HK-2 (cell line): ENCODE results near the gene LIN28B.
"Not testable (repeated sequence)": the region's sequence is repeated elsewhere in the genome, so short reads cannot be mapped to it uniquely, and the experiment has no call there.

Experiments
- DNase-seq: peaks from one replicate; pipeline ENCODE4 v3.0.0-alpha.2; 2018; ENCODE audit not compliant: unreplicated experiment

Gene LIN28B

GRCh38 chr6:104955927-104956730 lies 778 bp upstream of the LIN28B start:
- DNase-seq: no peak

GRCh38 chr6:104957301-104958177 lies 632 bp downstream of the LIN28B start:
- no peak for DNase-seq

- DNase-seq: no peak
Measured at GRCh38 chr6:104958178-104959025, 1.5 kb downstream of the LIN28B start.

GRCh38 chr6:104959026-104959858 lies 2.3 kb downstream of the LIN28B start:
- no peak for DNase-seq

- no peak for DNase-seq
Measured at GRCh38 chr6:104969108-104969507, 12.2 kb downstream of the LIN28B start.

GRCh38 chr6:104969785-104970581 lies 13.1 kb downstream of the LIN28B start:
- no peak for DNase-seq

- DNase-seq: no peak
Measured at GRCh38 chr6:104973404-104973803, 16.5 kb downstream of the LIN28B start.

GRCh38 chr6:104983296-104983695 lies 26.4 kb downstream of the LIN28B start:
- DNase-seq: no peak

- no peak for DNase-seq
Measured at GRCh38 chr6:104983776-104984175, 26.9 kb downstream of the LIN28B start.

GRCh38 chr6:104984831-104985230 lies 27.9 kb downstream of the LIN28B start:
- DNase-seq: no peak

- not testable (repeated sequence) for DNase-seq
Measured at GRCh38 chr6:104985875-104986274, 29.0 kb downstream of the LIN28B start.

GRCh38 chr6:104986625-104987024 lies 29.7 kb downstream of the LIN28B start:
- DNase-seq: no peak

- DNase-seq: no peak
Measured at GRCh38 chr6:104987218-104987617, 30.3 kb downstream of the LIN28B start.

GRCh38 chr6:104990085-104990484 lies 33.2 kb downstream of the LIN28B start:
- no peak for DNase-seq

- not testable (repeated sequence) for DNase-seq
Measured at GRCh38 chr6:104991062-104991461, 34.2 kb downstream of the LIN28B start.

- not testable (repeated sequence) for DNase-seq
Measured at GRCh38 chr6:104993576-104993975, 36.7 kb downstream of the LIN28B start.

- no peak for DNase-seq
Measured at GRCh38 chr6:104995989-104996617, 39.2 kb downstream of the LIN28B start.

- DNase-seq: no peak
Measured at GRCh38 chr6:105001063-105001462, 44.2 kb downstream of the LIN28B start.

- DNase-seq: no peak
Measured at GRCh38 chr6:105001906-105002305, 45.0 kb downstream of the LIN28B start.

- no peak for DNase-seq
Measured at GRCh38 chr6:105005451-105005850, 48.5 kb downstream of the LIN28B start.
